Rectal smooth muscle tissue (tissue), 1 donor: Measurements from ENCODE around the gene STARD13.
"Not testable (repeated sequence)": the region's sequence is repeated elsewhere in the genome, so short reads cannot be mapped to it uniquely, and the experiment has no call there.

Experiments
- H3K27ac ChIP-seq: one replicate; pipeline ENCODE4 v1.7.0; 2013; ENCODE audit warnings: low read depth, low read length, inconsistent platforms
- H3K27me3 ChIP-seq: one replicate; pipeline ENCODE4 v1.7.0; 2013; ENCODE audit warnings: low read length; ENCODE audit not compliant: control insufficient read depth, insufficient read depth
- H3K36me3 ChIP-seq: one replicate; pipeline ENCODE4 v1.7.0; 2013; ENCODE audit warnings: low read length; ENCODE audit not compliant: control insufficient read depth, insufficient read depth
- H3K4me1 ChIP-seq: one replicate; pipeline ENCODE4 v1.7.0; 2013; ENCODE audit warnings: low read length; ENCODE audit not compliant: control insufficient read depth, insufficient read depth
- H3K4me3 ChIP-seq: one replicate; pipeline ENCODE4 v1.7.0; 2013; ENCODE audit warnings: low read length
- H3K9ac ChIP-seq: one replicate; pipeline ENCODE4 v1.7.0; 2013; ENCODE audit warnings: low read length

STARD13 gene

DNA sequence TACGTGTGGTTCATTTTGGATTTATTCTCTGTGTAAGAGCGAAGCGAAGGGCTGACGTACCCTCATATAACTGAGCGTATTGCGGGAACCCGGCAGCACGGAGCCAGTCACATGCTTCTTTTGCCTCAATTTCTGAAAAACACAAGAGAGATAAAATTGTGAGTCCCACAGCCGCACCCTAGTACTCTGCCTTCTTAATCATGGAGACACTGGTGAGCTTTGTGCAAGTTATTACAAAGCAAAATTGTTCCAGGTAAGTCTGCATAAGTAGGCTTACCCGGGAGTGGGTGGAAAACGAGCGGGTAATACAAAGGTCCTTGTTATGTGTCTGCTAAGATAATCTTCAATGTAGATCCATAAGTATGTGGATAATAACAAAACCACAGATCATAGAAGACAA lies 118.1 kb downstream of the STARD13 start:
- H3K27ac ChIP-seq = no peak overlapping the region

DNA sequence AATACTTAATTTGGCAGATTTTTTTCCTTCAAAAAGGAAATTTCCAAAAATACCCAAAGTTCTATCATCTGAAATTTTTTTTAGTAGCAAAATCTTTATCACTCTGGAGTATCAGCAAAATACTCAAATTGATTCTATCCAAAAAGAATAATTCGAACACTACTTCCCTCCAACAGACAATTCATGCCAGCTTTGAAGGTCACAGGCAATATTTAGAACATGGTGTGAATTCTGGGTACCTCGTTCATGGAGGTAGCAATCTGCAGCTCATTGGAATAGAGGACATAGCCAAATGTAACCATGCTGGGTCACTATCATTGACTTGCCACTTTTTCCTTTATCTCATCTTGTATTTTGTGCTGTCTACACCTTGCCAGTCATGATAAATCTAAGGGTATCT lies 119.8 kb downstream of the STARD13 start:
- Histone ChIP-seq H3K9ac (no peak overlapping the region), H3K4me1 (peaks cover 5% of the 10 kb centered on the region), H3K27ac (no peak overlapping the region), H3K27me3 (no peaks in the 10 kb centered on the region), H3K36me3 (peaks cover 8% of the 10 kb centered on the region), H3K4me3 (no peak overlapping the region)

More for the DNA sequence above, 118.1 kb downstream of the STARD13 start:
- no peaks in the 10 kb centered on the region for H3K27me3 ChIP-seq
- no peak overlapping the region for H3K9ac ChIP-seq
- peaks cover 5% of the 10 kb centered on the region for H3K36me3 ChIP-seq
- H3K4me1 ChIP-seq = peaks cover 10% of the 10 kb centered on the region
- no peak overlapping the region for H3K4me3 ChIP-seq

- no peaks in the 10 kb centered on the region for H3K27me3 ChIP-seq
- no peak overlapping the region for H3K9ac ChIP-seq
- peaks cover 8% of the 10 kb centered on the region for H3K36me3 ChIP-seq
- no peak overlapping the region for H3K4me3 ChIP-seq
- peaks cover 5% of the 10 kb centered on the region for H3K4me1 ChIP-seq
- no peak overlapping the region for H3K27ac ChIP-seq
Measured at GRCh38 chr13:33164331-33164730, 121.2 kb downstream of the STARD13 start.

DNA sequence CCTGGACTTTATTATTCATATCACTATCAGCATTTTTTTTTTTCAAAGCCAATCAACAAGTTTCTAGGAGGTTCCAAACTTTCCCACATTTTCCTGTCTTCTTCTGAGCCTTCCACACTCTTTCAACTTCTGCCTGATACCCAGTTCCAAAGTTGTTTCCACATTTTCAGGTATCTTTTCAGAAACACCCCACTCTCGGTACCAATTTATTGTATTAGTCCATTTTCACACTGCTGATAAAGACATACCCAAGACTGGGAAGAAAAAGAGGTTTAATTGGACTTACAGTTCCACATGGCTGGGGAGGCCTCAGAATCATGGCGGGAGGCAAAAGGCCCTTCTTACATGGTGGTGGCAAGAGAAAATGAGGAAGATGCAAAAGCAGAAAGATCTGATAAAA lies 122.8 kb downstream of the STARD13 start:
- H3K4me1 ChIP-seq, H3K27me3 ChIP-seq, H3K36me3 ChIP-seq, H3K4me3 ChIP-seq, H3K9ac ChIP-seq, H3K27ac ChIP-seq: not testable (repeated sequence)

DNA sequence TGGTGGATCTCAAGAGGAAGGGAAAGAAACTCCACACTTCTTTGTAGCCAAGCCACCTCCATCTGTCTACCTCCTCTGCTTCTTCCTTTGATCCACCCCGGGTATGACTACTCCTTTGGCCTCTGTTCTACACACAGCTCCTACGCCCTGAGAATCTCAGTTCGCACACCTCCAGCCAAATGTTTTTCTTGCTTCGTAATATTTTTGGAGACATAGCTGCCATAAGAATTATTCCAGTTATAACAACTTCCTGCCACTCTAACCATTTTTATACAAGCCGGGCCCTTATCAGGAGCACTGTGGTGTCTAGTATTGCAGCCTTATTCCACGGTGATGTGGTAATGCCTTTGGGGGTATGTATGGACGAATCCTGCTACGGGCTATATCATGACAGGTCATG lies 126.7 kb downstream of the STARD13 start:
- Histone ChIP-seq H3K4me3 (no peak overlapping the region), H3K36me3 (peaks cover 4% of the 10 kb centered on the region), H3K4me1 (no peaks in the 10 kb centered on the region), H3K9ac (no peak overlapping the region), H3K27ac (no peak overlapping the region), H3K27me3 (no peaks in the 10 kb centered on the region)

DNA sequence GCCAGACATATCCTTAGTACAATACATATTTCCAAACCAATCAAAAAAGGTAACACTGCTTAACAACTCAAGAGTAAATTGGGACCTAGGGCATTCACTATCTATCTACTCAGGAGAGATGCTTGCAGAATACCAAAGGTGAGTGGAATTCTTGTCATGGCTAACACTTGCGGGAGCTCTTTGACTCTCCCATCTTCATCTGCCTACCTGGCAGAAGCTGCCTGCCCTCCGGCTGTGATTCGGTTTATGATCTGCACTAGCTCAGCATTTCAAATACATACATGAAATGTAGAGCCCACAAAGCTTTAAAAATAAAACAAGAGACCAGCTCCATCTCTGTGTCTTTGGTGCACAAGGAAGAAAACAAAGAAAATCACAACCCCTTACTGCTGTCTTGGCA lies 127.3 kb downstream of the STARD13 start:
- H3K27me3 ChIP-seq = no peaks in the 10 kb centered on the region
- H3K4me3 ChIP-seq = no peak overlapping the region
- no peaks in the 10 kb centered on the region for H3K4me1 ChIP-seq
- no peak overlapping the region for H3K9ac ChIP-seq
- peaks cover 4% of the 10 kb centered on the region for H3K36me3 ChIP-seq
- no peak overlapping the region for H3K27ac ChIP-seq

DNA sequence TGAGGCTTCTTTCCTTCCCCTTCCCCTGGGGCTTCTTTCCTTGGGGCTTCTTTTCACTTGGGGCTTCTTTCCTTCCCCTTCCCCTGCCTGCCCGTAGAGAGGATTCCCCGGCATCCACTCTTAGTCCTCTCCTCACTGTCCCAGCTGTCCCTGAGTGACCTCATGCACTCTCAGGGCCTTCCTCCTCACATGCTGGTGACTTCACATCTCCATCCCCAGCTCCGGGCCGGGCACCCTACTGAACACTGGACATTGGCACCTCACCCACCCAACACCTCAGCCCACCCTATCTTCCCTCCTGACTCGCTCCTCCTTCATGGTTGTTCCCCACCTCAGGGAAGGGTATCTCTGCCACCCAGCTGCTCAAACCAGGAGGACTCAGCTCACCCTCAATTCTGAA lies 130.6 kb downstream of the STARD13 start:
- Histone ChIP-seq H3K9ac (no peak overlapping the region), H3K36me3 (no peaks in the 10 kb centered on the region), H3K4me3 (no peak overlapping the region), H3K27ac (no peak overlapping the region), H3K27me3 (no peaks in the 10 kb centered on the region), H3K4me1 (peaks cover 7% of the 10 kb centered on the region)

GRCh38 chr13:33153421-33154404 lies 131.8 kb downstream of the STARD13 start:
- H3K27me3 ChIP-seq = no peaks in the 10 kb centered on the region
- no peaks in the 10 kb centered on the region for H3K36me3 ChIP-seq
- H3K27ac ChIP-seq = no peak overlapping the region
- H3K4me1 ChIP-seq = peaks cover 7% of the 10 kb centered on the region
- H3K9ac ChIP-seq = no peak overlapping the region
- no peak overlapping the region for H3K4me3 ChIP-seq

DNA sequence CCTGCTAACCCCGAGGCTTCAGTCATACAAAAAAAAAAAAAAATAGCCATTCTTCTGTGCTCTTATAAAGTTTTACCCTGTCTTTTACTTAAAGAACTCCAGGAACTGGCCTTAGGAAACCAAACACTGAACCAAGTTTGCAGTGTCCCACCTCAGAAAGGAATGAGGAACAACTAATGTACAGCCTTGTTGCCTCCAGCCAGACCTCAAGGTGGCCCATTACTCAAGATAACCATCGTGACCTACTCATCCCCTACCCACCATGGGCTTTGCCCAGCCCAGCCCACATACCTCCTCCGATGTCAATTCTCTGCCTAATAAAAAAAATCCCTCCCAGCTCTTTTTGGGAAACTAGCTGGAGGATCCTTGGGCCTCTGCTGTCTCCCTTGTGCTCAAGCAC lies 133.2 kb downstream of the STARD13 start:
- H3K4me1 ChIP-seq = peaks cover 7% of the 10 kb centered on the region
- H3K9ac ChIP-seq = no peak overlapping the region
- H3K36me3 ChIP-seq = no peaks in the 10 kb centered on the region
- no peak overlapping the region for H3K27ac ChIP-seq
- no peak overlapping the region for H3K4me3 ChIP-seq
- H3K27me3 ChIP-seq = no peaks in the 10 kb centered on the region

DNA sequence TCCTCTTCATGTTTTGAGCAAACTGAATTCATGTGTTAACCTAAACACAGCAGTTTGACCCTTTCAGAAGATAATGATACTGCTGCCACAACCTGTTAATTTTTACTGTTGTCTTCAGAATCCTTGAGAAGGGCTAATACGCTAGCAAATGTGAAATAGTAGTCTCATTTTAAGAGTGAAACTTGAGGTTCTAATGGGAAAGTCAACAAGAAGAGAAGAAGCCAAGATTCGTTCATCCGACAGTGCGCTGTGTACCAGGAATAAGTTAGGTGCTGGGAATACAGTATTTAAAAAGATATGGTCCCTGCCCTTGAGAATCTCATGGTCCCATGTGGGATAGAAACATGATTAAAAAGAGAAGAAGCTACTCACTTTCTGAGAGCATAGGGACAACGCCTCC lies 134.9 kb downstream of the STARD13 start:
- H3K27me3 ChIP-seq = no peaks in the 10 kb centered on the region
- H3K36me3 ChIP-seq = no peaks in the 10 kb centered on the region
- no peak overlapping the region for H3K9ac ChIP-seq
- H3K27ac ChIP-seq = peak overlapping the region; percentile 27
- peaks cover 13% of the 10 kb centered on the region for H3K4me1 ChIP-seq
- no peak overlapping the region for H3K4me3 ChIP-seq

DNA sequence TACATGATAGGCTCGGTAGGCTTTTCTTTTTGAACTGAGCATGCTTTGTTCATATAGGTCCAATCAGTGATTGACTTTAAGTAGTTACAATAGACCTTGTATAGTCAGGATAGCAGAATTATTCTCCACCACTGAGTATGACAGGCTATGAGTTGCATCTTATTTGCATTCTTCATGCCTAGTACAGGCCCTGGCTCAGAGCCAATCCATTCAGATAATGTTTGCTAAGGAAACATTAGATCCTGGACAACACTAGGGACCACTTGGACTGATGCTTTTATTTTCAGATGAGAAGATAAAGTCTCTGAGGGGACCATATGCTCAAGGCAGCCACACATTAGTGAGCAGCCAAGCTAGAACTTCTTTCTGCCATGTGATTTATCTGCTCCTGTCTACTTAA lies 135.4 kb downstream of the STARD13 start:
- H3K36me3 ChIP-seq = no peaks in the 10 kb centered on the region
- H3K9ac ChIP-seq = no peak overlapping the region
- H3K4me3 ChIP-seq = no peak overlapping the region
- H3K27ac ChIP-seq = peak overlapping the region; percentile 27
- peaks cover 17% of the 10 kb centered on the region for H3K4me1 ChIP-seq
- H3K27me3 ChIP-seq = no peaks in the 10 kb centered on the region

DNA sequence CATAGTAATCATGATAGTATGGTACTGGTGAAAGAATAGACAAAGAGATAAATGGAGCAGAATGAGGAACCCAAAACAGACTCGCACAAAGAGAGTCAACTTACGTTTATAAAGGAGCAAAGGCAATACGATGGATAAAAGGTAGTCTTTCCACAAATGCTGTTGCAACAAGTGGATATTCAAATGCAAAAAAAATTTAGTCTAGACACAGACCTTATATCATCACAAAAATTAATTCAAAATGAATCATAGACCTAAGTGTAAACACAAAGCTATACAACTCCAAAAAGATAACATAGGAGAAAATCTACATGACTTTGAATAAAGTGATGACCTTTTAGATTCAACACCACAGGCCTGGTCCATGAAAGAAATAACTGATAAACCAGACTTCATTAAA lies 137.7 kb downstream of the STARD13 start:
- H3K27me3 ChIP-seq = no peaks in the 10 kb centered on the region
- H3K4me1 ChIP-seq = peaks cover 17% of the 10 kb centered on the region
- no peak overlapping the region for H3K9ac ChIP-seq
- no peaks in the 10 kb centered on the region for H3K36me3 ChIP-seq
- no peak overlapping the region for H3K4me3 ChIP-seq
- H3K27ac ChIP-seq = no peak overlapping the region
